Epithelial cell of umbilical artery (primary cell): ENCODE measurements around the gene MTA2. TPM values are rescaled to one million over a fixed set of nuclear protein-coding genes. Genes with fewer than 3 reads are reported as not detected.

Source experiments
- total RNA-seq: library from RNA; depleted of rRNA; stranded (reverse); fragments of >200 nt; gene quantifications from 2 replicates; pipeline ENCODE4 v1.2.3, GENCODE V29; 2014

Gene MTA2
- total RNA-seq = 186 and 207 TPM in 2 replicates

GRCh38 chr11:62601372-62602140 lies at the start of gene MTA2:
Gene MTA2, minus strand, starts transcription at chr11:62601865. Its CDS starts 415 bp downstream, at chr11:62601450.

GRCh38 chr11:62645946-62646824 lies 44.5 kb upstream of the MTA2 start, which contains the start of gene GANAB:
Gene GANAB, minus strand, starts transcription at chr11:62646613. Its CDS starts 14 bp downstream, at chr11:62646599.

GRCh38 chr11:62621567-62622470 lies 20.2 kb upstream of the MTA2 start, which contains the start of gene B3GAT3:
Gene B3GAT3, minus strand, starts transcription at chr11:62621986. Its CDS starts 39 bp downstream, at chr11:62621947.

GRCh38 chr11:62612366-62613290 lies 11.0 kb upstream of the MTA2 start, which contains the start of the genes EML3 and ROM1:
Gene EML3, minus strand, starts transcription at chr11:62612775. Its CDS starts 318 bp downstream, at chr11:62612457.
Gene ROM1, plus strand, starts transcription at chr11:62613257. Its CDS starts 25 bp downstream, at chr11:62613282.

GRCh38 chr11:62591448-62592145 lies 10.1 kb downstream of the MTA2 start, which contains the start of gene TUT1:
Gene TUT1, minus strand, starts transcription at chr11:62591523. Its CDS starts 38 bp downstream, at chr11:62591485.

DNA sequence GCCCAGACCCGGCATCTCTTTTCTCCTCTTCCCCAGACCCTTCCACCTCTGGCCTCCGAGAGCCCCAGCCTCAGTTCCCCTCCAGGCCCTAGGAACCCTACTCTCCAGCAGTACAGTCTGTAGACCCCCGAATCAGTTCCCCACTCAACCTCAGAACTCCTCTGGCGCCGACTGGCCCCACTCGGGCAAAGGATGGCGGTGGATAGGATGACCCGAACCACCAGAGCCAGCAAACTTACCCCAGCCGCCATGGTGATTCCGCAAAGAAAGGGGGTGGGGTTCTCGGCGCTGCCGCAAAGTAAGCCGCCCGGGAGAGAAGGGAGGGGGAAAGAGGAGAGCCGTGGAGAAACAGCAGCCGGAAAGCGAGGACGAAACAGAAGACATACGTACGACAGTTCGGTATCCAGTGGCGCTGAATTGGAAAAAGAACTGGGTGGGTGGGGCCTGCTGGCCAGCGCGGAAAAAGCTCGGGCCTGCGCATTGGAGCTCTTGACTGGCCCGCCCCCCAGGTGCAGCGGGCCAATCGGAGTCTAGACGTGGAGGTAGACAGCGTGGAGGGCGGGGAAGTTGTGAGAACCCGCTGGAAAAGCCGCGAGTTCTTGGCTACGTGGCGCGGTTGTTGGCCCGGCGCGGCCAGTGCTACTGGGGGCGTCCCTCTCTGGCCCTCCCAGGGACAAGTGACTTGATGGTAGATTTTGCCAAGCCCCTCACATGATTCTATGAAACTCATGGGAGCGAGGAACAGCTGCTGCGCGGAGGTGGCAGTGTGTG lies 27.9 kb downstream of the MTA2 start, which contains the start of gene EEF1G:
Gene EEF1G, minus strand, starts transcription at position 300 of the 771 bp plus-strand sequence. Its CDS starts 49 bp downstream, at position 251.

GRCh38 chr11:62546244-62546928 lies 55.3 kb downstream of the MTA2 start, which contains the start of gene AHNAK:
Gene AHNAK, minus strand, starts transcription at chr11:62546806. Its CDS starts 10,708 bp downstream, at chr11:62536098.

Other genes starting within 250 kb of the MTA2 start
- not detected in 2 replicates for gene SCGB1A1, start 182.8 kb downstream of the MTA2 start, total RNA-seq
- 274 and 293 TPM in 2 replicates for gene AHNAK, start 55.1 kb downstream of the MTA2 start, total RNA-seq
- gene EEF1G, start 28.0 kb downstream of the MTA2 start, total RNA-seq = 1,044 and 1,412 TPM in 2 replicates
- 6.8 and 13.5 TPM in 2 replicates for gene TUT1, start 10.3 kb downstream of the MTA2 start, total RNA-seq
- gene EML3, start 10.9 kb upstream of the MTA2 start, total RNA-seq = 27.3 and 30.1 TPM in 2 replicates
- gene ROM1, start 11.4 kb upstream of the MTA2 start, total RNA-seq = 5.3 and 5.8 TPM in 2 replicates
- 20.1 and 28.7 TPM in 2 replicates for gene B3GAT3, start 20.1 kb upstream of the MTA2 start, total RNA-seq
- 213 and 230 TPM in 2 replicates for gene GANAB, start 44.7 kb upstream of the MTA2 start, total RNA-seq
- gene INTS5, start 51.4 kb upstream of the MTA2 start, total RNA-seq = 22.8 and 24.4 TPM in 2 replicates
- 38.7 and 44.4 TPM in 2 replicates for gene C11orf98, start 63.3 kb upstream of the MTA2 start, total RNA-seq
- 3.6 and 13.3 TPM in 2 replicates for gene CSKMT, start 63.4 kb upstream of the MTA2 start, total RNA-seq
- 9.7 and 11.2 TPM in 2 replicates for gene UQCC3, start 69.8 kb upstream of the MTA2 start, total RNA-seq
- gene LBHD1, start 70.4 kb upstream of the MTA2 start, total RNA-seq = 4.2 and 5.5 TPM in 2 replicates
- 137 and 210 TPM in 2 replicates for gene UBXN1, start 77.2 kb upstream of the MTA2 start, total RNA-seq
- gene LRRN4CL, start 87.7 kb upstream of the MTA2 start, total RNA-seq = under 0.01 and 0.30 TPM in 2 replicates
- 20.2 and 24.0 TPM in 2 replicates for gene BSCL2, start 105.6 kb upstream of the MTA2 start, total RNA-seq
- 0.32 TPM in 1 of 2 replicates, not detected in the other for gene GNG3, start 105.8 kb upstream of the MTA2 start, total RNA-seq
- 5.8 and 11.9 TPM in 2 replicates for gene HNRNPUL2, start 125.6 kb upstream of the MTA2 start, total RNA-seq
- gene TTC9C, start 126.6 kb upstream of the MTA2 start, total RNA-seq = 34.4 and 38.9 TPM in 2 replicates
- gene ZBTB3, start 152.3 kb upstream of the MTA2 start, total RNA-seq = 10.9 and 11.4 TPM in 2 replicates
- gene POLR2G, start 159.7 kb upstream of the MTA2 start, total RNA-seq = 86.7 and 113 TPM in 2 replicates
- gene TAF6L, start 169.5 kb upstream of the MTA2 start, total RNA-seq = 19.8 and 26.7 TPM in 2 replicates
- 22.5 and 26.6 TPM in 2 replicates for gene TMEM179B, start 185.5 kb upstream of the MTA2 start, total RNA-seq
- 13.4 and 21.8 TPM in 2 replicates for gene TMEM223, start 190.1 kb upstream of the MTA2 start, total RNA-seq
- 16.6 and 26.3 TPM in 2 replicates for gene NXF1, start 203.6 kb upstream of the MTA2 start, total RNA-seq
- 27.7 and 36.1 TPM in 2 replicates for gene STX5, start 230.2 kb upstream of the MTA2 start, total RNA-seq
- not detected in 2 replicates for gene TEX54, start 231.0 kb upstream of the MTA2 start, total RNA-seq
- 70.8 and 74.3 TPM in 2 replicates for gene WDR74, start 237.7 kb upstream of the MTA2 start, total RNA-seq